T-helper 2 cell (primary cell): ENCODE results near the gene TUBB6.

Experiments
- DNase-seq, 5 experiments: peaks; one replicate each; pipeline versions ENCODE4 v3.0.0 to v3.0.0-alpha.2; 2012 to 2022

TUBB6 gene

DNA sequence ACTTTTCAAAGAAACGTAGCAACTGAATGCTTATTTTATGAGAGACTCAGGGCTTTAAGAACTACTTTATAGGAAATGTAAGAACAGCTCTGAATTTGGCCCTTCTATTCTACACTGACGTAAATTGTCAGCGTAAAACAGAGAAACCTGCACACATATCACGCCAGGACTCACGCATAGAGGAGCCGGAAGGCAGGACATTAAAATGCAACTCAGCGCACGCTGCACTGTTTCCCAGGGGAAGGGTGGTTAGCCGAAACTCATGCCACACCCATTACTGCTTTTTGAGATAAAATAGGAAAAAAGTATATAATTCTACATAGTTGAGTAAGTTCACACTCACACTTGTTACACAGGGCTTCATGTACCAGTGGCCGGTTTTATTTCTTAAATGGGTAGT is 7.4 kb downstream of the TUBB6 start:
- no peak for DNase-seq

DNA sequence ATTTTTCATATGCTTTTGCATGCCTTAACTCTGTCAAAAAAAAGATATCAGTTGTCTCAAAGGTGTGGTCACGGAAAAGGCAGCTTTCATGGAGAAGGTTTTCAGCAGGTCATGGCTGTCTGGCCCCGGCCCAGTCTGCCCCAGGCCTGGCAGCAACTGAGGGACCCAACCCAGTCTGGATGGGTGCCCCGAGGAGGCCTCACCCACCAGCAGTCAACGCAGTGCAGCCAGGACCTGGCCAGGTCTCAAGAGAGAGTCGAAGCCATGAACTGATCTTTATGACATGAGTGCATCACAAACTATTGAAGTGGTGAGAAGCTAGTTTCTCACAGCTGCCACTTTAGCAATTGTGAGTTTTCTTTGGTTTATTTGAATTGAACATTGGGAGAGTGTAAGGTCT is 7.9 kb downstream of the TUBB6 start:
- DNase-seq = no peak

DNA sequence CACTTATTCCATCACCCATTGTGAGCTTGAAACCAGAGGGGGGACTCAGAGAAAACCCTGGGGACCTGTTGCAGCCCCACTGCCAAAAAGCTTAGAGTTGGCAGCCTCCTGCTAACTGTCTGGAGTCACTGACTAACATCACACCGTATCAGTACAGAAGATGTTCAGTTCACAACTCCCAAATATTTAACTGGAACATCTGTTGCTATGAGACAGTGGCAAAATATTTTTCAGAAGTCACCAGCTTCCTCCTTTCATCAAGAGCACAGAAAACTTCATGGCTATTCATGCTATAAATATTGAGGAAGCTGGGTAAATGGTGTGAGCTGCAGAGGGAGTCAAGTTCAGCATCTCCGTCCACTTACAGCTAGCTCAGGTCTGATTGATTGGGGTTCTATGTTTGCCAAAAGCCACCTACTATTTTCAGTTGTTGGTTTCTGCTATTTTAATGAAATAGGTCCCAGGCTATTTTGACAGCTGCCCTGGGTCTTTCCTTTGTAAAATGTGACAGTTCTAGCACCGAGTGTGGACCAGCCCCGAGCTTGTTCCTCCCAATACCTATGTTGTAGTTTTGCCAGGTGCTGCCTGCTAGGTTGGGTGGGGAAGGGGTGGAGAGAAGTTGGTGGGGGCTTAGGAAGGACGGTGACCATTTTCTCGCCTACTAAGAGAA is 9.8 kb downstream of the TUBB6 start:
- DNase-seq = no peak

DNA sequence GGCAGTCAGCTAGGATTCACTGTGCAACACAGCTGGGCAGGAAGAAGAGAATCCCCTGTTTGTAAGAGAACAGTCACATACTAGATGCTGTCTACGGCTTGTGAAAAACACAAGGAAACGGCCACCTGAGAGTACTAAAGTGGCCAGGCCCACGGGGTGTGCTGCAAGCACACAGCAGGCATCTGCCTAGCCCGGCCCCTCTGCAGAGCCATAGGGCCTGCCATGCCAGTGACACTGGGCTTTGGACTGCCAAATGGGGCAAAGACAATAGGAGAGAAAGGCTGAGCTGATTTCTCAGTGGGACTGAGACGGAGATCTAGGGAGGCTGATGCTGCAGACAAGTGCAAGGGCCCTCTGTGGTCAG is 10.3 kb downstream of the TUBB6 start:
- no peak for DNase-seq

DNA sequence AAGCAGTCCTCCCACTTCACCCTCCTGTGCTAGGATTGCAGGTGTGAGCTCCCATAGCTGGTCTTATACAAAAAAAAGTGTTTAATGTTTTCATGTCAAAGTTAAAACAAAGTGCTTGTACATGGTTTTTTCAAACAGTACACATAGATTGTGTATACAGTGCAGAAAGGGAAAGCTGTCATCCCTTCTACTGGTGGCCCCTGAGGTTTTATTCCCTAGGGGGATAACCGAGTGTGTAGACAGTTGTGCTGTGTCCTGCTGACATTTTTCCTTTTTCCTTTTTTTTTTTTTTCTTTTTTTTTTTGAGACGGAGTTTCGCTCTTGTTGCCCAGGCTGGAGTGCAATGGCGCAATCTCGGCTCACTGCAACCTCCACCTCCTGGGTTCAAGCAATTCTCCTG is 10.8 kb downstream of the TUBB6 start:
- no peak for DNase-seq

DNA sequence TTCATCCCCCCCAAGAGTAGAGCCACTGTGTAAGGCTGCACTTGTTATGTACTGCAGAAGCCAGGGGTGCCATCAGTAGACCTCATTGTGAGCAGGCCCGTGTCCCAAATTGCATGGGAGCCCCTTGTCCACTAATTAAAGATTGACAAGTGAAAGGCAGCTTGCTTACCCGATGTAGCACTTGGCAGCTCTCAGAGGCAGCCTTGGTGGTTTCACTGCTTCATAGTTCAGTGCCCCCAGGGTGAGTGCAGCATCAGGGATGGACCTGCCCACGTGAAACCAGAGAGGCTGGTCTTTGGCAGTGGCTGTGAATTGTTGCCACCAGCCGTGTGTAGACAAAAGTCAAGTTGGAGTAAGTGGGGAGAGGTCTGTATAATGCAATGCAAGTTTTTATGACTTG is 13.3 kb downstream of the TUBB6 start:
- no peak for DNase-seq

DNA sequence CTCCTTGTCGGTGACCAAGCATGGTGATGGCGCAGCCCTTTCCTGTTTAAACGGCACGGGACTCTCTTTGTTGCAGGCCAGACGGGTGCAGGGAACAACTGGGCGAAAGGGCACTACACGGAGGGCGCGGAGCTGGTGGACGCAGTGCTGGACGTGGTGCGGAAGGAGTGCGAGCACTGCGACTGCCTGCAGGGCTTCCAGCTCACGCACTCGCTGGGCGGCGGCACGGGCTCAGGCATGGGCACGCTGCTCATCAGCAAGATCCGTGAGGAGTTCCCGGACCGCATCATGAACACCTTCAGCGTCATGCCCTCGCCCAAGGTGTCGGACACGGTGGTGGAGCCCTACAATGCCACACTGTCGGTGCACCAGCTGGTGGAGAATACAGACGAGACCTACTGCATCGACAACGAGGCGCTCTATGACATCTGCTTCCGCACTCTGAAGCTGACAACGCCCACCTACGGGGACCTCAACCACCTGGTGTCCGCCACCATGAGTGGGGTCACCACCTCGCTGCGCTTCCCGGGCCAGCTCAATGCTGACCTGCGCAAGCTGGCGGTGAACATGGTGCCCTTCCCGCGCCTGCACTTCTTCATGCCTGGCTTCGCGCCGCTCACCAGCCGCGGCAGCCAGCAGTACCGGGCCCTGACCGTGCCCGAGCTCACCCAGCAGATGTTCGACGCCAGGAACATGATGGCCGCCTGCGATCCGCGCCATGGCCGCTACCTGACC is 17.1 kb downstream of the TUBB6 start:
- DNase-seq = no peak

DNA sequence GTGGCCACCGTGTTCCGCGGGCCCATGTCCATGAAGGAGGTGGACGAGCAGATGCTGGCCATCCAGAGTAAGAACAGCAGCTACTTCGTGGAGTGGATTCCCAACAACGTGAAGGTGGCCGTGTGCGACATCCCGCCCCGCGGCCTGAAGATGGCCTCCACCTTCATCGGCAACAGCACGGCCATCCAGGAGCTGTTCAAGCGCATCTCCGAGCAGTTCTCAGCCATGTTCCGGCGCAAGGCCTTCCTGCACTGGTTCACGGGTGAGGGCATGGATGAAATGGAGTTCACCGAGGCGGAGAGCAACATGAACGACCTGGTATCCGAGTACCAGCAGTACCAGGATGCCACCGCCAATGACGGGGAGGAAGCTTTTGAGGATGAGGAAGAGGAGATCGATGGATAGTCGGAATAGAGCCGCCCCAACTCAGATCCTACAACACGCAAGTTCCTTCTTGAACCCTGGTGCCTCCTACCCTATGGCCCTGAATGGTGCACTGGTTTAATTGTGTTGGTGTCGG is 17.7 kb downstream of the TUBB6 start:
- DNase-seq = no peak

DNA sequence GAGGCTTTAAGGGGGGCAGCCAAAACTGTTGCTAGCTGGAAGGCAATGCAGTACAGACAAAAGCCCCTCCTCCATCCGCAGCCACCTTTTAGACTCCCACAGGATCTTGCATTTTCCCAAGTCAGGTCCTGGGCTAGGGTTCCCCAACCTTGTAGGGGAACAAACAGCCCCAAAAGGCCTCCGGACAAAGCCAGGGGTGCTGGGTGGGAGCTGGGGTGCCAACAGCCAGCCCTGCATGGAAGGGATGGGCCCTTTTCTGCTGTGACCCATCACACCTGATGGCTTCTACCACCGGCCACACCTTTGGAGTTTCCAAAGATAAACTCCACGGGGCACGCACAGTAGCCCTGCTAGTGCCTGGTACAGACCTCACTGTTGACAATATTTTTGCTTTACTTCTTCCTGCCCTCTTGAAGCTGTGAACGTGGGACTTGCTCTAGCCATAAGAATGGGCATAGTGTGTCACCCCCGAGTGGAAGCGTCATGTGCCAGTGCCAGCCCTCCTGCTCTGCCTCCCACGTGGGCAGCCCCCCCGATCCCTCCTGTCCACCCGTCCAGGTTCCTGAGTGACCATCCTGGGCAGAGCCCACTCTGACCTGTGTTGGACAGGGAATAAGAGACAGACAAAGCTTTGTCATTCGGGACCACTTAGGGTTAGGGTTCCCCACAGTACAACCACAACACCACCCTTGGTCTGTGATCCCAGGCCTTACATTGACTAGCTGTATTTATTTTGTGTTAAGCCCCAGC is 18.8 kb downstream of the TUBB6 start:
- no peak for DNase-seq

DNA sequence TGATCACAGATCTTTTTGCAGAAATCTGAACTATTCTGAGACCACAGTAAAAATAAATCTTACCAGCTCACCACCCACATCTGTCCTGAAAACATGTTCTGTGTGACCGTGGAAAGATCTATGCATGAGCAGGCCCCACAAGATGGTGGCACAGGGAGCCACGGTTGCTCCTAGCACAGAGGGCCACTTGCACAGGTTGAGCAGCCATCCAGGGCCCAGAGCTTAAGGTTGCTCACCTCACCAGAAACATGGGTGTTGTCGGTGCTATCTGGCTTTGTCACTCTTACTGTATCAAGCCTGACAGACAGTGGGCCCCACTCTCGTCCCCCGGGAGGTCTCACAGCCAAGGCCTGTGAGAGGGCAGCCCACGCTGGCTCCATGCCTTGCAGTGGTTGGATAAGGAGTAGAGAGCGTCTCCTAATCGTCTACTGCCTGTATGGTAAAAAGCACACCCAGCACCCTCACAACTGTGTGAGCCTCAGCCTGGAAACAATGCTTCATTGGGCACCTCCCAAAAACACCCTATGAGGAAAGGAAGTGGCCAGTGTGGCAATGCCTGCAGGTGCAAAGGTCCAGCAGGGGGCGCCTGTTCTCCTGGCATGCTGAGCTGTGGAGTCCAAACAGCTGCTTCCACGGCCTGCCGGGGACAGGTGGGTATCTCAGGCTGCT is 19.6 kb downstream of the TUBB6 start:
- DNase-seq = peak; percentile 10 to 79 (median 58)

DNA sequence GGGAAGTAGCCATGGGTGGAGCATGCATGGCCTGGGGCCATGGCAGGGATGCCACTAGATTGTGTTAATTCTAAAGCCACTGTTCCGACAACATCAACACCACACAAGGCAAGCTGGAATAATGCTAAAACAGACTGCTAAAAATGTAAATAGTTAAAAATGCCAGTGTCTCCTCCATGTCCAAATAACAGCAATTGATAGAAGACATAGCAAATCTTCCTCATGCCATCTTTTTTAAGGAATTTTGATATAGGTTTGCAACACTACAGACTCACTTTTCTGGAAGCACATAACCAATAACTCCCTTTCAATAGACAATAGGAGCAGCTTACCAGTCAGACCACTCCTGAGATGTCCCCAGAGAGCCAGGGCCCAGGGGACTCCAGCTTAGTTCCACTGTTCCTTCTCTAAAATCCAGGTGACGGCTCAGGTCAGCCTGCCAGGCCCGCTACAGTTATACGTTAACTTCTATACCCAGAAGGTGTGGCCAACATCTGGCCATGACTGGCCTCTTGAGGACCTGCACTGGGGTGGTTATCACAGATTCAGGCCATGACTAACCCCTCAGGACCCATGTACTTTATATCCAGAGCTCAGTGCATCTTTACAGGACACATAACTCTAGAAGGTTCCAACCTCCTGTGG is 20.3 kb downstream of the TUBB6 start:
- DNase-seq = no peak

DNA sequence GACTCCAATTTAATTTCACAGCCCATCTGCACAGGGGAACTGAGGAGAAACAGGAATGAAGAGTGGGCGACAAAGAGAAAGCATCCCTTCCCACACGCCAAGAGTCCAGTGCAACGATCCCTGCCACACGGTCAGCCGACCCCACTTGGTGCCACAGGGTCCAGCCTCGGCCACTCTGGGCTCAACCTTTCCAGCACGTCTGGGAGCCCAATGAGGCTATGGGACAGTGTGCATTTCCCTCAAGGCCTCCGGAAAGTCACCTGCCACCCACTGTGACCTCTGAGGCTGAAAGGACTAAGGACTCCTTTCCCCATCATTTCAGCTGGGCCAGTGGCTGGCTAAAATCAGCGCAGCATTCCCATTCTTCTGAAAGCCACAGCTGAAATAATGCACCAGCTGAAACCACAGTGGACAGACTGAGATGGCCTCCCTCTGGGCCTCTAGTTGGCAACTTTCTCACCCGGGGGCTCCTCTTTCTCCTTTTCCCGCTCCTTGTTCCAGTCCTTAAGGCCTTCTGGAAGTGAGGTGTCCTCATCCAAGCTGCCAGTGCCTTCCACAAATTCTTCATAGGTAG is 21.2 kb downstream of the TUBB6 start:
- no peak for DNase-seq

DNA sequence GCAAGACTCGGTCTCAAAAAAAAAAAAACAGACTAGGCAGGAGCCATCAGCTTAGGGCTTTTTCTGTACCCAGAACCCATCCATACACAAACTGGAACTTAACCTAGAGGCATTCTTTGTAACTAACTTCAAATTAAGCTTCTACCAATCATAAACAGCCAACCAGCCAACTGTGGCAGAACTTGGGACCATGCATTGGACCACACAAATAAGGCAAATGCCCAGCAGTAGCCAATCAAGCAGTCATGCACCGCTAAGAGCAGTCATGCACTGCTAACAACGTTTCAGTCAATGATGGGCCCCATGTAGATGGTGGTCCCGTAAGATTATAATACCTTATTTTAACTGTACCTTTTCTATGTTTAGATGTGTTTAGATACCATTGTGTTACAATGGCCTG is 22.7 kb downstream of the TUBB6 start:
- no peak for DNase-seq

DNA sequence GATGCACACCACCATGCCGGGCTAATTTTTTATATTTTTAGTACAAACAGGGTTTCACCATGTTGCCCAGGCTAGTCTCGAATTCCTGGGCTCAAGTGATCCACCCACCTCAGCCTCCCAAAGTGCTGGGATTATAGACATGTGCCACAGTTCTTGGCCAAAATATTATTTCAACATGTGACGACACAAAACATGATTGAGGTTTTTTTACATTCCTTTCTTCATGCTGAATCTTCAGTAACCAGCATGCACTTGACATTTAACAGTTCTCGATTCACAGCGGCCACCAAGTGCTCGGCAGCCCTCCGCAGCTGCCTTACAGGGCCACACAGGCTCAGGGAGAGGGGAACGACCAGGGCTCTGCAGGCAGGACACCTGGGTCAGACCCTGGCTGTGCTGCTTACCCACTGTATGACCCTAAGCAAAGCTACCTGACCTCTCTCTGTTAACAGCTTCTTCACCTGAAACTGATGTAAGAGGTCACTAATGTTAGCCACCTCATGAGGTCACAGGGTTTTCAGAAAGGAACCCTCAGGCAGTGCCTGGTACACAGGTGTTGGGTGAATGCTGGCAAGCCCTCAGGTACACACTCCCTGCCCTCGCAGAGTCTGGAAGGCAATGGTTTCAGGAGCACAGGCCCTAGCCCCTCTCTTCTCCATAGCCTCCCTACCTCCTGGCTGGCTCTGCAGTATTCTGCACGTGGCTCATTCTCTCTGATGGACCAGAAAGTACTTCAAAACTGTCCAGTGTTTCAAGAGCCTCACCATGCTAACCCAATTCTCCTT is 25.7 kb downstream of the TUBB6 start:
- no peak for DNase-seq

DNA sequence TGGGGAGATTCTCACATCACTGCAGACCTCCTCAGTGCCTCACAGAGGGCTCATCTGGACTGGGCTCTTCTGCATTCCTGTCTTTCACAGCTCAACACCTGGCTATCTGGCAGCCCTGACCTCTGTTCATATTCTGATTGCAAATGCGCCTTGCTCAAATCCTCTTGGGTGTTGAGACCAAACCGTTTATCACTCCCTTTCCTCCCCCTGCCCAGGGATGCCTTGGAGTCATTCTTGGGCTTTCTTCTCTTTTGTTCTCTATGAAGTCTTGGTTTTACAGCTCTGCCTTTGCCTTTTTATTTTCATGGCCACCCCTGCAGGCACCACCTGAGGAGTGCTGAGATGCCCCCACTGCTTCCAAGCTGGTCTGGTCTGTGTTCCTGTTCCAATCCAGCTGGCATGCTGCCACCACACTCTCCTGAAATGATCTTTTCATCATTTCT is 26.3 kb downstream of the TUBB6 start:
- DNase-seq = no peak

DNA sequence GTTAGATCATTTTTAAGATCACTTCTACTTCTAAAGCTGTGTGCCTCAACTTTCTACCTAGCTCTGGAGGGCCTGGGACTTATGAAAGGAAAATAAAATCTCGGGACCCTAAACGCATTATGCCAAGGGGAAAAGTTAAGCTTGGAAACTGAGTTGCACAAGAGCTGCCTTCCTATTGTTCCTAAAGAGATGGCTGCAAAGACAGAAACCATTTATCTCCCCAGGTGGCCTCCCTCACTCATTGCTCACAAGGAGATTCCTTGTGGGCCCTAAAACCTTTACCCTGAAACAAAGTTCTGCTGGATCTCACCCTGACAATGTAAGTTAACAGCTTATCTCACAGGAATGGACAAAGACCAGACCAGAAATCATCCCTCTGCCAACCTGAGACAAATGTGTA is 26.8 kb downstream of the TUBB6 start:
- no peak for DNase-seq

DNA sequence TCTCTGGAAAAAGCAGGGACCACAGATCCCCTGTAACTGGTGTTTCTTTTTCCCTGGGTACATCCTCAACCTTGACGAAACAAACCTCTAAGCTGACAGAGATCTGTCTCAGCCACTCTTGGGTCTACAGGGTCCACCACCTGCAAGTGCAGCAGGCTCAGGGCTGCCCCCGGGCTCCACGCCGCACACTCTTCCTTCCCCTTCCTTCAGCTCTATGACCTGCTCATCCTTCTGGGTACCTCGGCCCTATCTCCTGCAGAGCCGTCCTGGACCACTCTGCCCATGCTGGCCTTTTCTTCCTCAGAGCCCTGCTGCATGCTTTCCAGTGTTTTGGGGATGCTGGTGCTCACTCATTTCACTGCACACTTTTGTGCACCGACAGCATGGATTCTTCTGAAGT is 27.5 kb downstream of the TUBB6 start:
- no peak for DNase-seq

DNA sequence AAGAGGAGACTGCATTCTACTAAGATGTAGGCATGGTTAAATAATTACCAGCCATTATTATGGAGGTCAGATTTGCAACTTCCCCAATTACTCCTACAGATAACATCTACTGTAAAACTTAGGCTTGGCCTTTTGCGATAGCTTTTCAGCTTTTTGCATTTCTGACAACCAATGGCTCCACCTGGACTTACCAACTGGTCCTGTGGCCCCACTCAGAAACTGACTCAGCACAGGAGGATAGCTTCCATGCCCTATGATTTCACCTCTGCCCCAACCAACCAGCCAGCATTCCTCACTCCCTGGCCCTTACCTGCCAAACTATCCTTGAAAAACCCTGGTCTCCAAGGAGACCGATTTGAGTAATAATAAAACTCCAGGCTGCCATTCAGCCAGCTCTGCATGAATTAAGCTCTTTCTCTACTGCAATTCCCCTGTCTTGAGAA is 28.2 kb downstream of the TUBB6 start:
- DNase-seq = no peak

DNA sequence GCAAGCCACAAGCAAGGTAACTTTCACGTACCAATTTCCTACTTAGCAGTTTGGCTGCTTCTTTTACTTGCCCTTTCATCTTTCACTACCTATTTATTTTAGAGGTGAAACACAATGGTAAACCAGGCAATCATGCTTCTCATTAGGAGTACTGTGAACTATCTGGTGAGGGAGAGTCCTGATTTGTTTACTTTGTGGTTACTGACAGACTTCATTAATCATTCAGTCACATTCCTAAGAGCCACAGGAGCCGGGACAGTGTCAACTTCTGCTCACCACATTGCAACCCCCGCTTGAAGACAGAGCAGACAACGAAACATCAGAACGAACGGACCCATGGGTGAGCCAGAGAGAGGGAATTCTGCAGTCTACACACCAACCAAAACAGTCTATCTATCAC is 28.8 kb downstream of the TUBB6 start:
- no peak for DNase-seq

DNA sequence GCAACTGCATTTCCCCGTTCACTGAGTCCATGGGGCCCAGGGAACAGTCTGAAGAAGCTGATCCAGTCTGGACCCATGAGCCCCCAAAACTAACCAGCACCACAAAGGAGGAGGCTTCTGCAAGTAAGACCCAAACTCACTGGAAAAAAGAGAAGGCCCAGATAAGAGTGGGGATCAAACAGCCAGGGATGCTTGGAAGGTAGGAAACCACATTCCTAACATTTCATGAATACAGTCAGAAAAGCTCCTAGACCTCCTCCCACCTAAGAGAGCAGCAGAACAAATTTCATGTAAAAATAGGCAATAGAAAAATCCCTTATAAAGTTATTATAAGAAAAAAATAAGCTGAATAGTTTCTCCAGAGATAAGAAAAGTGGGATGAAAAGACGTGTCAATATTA is 30.3 kb downstream of the TUBB6 start:
- DNase-seq = no peak

DNA sequence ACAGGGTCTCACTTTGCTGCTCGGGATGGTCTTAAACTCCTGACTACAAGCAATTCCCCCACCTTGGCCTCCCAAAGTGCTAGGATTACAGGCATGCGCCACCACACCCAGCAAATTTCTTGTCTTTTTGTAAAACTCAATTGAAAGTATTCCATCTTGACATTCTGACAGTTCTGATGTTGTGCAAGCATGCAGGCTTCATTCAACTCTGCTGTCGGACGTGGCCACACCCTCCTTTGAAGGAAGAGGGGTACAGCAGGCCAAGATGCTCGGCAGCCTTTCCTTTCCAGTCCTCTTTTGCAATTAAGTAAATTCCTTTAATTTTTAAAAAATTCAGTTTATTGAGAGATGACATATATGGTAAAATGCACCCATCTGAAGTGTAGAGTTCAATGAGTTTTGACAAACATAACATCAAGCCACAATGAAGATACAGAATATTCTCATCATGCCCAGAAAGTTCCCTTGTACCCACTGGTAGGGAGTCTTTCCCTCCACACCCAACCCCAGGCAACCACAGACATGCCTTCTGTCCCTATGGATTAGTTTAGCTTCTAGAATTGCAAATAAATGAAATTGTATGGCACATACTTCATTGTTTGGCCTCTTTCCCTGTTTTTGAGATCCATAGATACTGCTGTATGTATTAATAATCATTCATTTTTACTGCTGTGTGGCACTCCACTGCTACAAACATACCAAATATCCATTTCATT is 33.1 kb downstream of the TUBB6 start:
- no peak for DNase-seq
